ENCODE results near the gene SHISA3.

SHISA3 gene

DNA sequence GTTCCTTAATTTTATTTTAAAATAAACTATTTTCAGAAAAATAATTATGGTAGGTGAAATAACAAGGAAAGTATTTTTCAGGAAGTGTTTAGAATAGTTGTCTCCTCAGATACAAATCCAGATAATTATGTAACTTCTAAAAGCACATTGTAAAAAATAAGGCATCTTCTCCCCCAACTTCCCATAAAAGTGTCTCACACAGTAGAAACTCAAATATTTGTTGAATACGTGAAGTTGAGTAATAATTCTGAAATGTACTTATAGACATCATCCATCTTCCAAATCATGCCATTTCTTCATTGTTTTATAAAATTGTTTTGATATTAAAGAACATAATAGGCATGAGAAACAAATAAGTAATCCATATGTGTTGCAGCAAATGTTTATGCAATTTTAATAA is 18.0 kb downstream of the SHISA3 start:
- no peak for DNase-seq (ENCODE audit: extremely low read depth, insufficient read length)
- TF ChIP-seq CTCF (IDR thresholded peaks at IDR 0.05; ENCODE audit: insufficient read depth, low read length, poor library complexity, severe bottlenecking) = no peak
- Histone ChIP-seq H3K36me3 (ENCODE audit: control insufficient read depth, insufficient read depth, low read length) (peaks cover 4% of the 10 kb centered on the region), H3K4me3 (replicated peaks; ENCODE audit: low read depth, low read length) (no peak overlapping the region), H3K27me3 (replicated peaks; ENCODE audit: control insufficient read depth, insufficient read depth, low read length) (no peaks in the 10 kb centered on the region)

GRCh38 chr4:42416017-42416416 is 18.7 kb downstream of the SHISA3 start:
- TF ChIP-seq CTCF (IDR thresholded peaks at IDR 0.05; ENCODE audit: insufficient read depth, low read length, poor library complexity, severe bottlenecking) = no peak
- DNase-seq (ENCODE audit: extremely low read depth, insufficient read length) = no peak
- Histone ChIP-seq H3K27me3 (replicated peaks; ENCODE audit: control insufficient read depth, insufficient read depth, low read length) (no peaks in the 10 kb centered on the region), H3K4me3 (replicated peaks; ENCODE audit: low read depth, low read length) (no peak overlapping the region), H3K36me3 (ENCODE audit: control insufficient read depth, insufficient read depth, low read length) (peaks cover 4% of the 10 kb centered on the region)

- Histone ChIP-seq H3K36me3 (ENCODE audit: control insufficient read depth, insufficient read depth, low read length) (peaks cover 4% of the 10 kb centered on the region), H3K27me3 (replicated peaks; ENCODE audit: control insufficient read depth, insufficient read depth, low read length) (no peaks in the 10 kb centered on the region), H3K4me3 (replicated peaks; ENCODE audit: low read depth, low read length) (no peak overlapping the region)
- no peak for TF ChIP-seq CTCF (IDR thresholded peaks at IDR 0.05; ENCODE audit: insufficient read depth, low read length, poor library complexity, severe bottlenecking)
- DNase-seq (ENCODE audit: extremely low read depth, insufficient read length) = no peak
These were observed 20.3 kb downstream of the SHISA3 start for GRCh38 chr4:42417550-42417949.

- Histone ChIP-seq H3K27me3 (replicated peaks; ENCODE audit: control insufficient read depth, insufficient read depth, low read length) (no peaks in the 10 kb centered on the region), H3K36me3 (ENCODE audit: control insufficient read depth, insufficient read depth, low read length) (peaks cover 3% of the 10 kb centered on the region), H3K4me3 (replicated peaks; ENCODE audit: low read depth, low read length) (no peak overlapping the region)
- no peak for DNase-seq (ENCODE audit: extremely low read depth, insufficient read length)
- no peak for TF ChIP-seq CTCF (IDR thresholded peaks at IDR 0.05; ENCODE audit: insufficient read depth, low read length, poor library complexity, severe bottlenecking)
These were observed 22.9 kb downstream of the SHISA3 start for GRCh38 chr4:42420140-42420539.

DNA sequence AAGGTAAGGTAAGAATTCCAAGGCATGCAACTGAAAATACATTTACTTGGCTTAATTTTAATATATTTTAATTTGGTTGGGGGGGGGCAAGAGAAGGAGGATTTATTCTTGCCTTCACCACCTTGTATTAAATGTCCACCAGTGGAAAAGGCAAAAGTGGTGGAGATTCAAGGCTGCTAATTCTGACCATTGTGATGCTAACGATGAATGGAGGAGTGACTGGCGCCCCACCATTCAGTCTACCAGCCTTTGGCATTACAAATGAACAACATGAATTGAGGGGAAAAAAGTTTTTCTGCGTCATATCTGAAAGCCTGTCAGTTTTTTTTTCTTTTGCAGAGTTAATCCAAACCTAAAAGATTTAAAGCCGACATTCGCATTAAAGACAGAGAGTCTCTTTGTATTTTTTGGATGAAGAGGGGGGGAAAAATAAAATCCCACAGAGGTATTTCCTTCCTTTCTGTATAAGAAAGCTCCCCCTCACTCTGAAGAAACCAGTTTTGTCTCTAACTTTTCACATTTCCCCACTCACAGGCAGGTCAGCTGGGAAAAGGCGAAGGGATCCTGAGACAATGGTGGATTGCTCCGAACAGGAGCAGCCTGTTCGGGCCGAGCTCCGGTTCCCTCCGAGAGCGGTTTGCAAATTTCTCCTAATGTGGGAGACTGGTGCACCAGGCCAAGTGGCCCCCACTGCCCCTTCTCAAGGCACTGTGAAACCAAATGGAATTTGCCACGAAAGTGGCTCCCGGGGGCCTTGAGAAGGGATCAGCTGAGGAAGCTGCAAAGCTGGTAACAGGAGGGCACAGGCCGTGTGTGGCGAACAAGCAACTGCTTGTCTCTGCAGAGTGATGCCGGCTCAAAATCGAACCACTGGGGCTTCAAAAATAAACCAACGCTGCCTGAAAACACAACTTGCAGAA is 28.1 kb downstream of the SHISA3 start:
- Histone ChIP-seq H3K27me3 (replicated peaks; ENCODE audit: control insufficient read depth, insufficient read depth, low read length) (no peaks in the 10 kb centered on the region), H3K4me3 (replicated peaks; ENCODE audit: low read depth, low read length) (no peak overlapping the region), H3K36me3 (ENCODE audit: control insufficient read depth, insufficient read depth, low read length) (peaks cover 3% of the 10 kb centered on the region)
- DNase-seq (ENCODE audit: extremely low read depth, insufficient read length) = no peak
- no peak for TF ChIP-seq CTCF (IDR thresholded peaks at IDR 0.05; ENCODE audit: insufficient read depth, low read length, poor library complexity, severe bottlenecking)

Data from GM06990 (cell line).